Activated naive CD4-positive, alpha-beta T cell treated with anti-CD3 and anti-CD28 coated beads, Interleukin-2, amount 50 U/mL, for 72 hours (primary cell): ENCODE data around the gene ZCCHC7. TPM values are rescaled to one million over a fixed set of nuclear protein-coding genes. Genes with fewer than 3 reads are reported as not detected.

Experiments
- ATAC-seq, 2 donors: fragments of 150-1000 bp; cut with Tn5 transposase; 2 replicates each; pipeline ENCODE4 v1.10.0; 2021; ENCODE audit warnings: mild to moderate bottlenecking in 2 of 2, moderate library complexity in 2 of 2
- DNase-seq, 2 donors: peaks; one replicate each; pipeline ENCODE4 v3.0.0; 2021 to 2022; ENCODE audit warnings: low spot score in 2 of 2
- H3K27ac Mint-ChIP-seq, 2 donors: one replicate each; pipeline ENCODE4 v1.8.0; 2022; ENCODE audit warnings: mild to moderate bottlenecking in 2 of 2, mixed read lengths in 2 of 2
- H3K36me3 Mint-ChIP-seq, 2 donors: one replicate each; pipeline ENCODE4 v1.8.0; 2022; ENCODE audit warnings: mixed read lengths in 2 of 2
- H3K9me3 Mint-ChIP-seq, 2 donors: one replicate each; pipeline ENCODE4 v1.8.0; 2022; ENCODE audit warnings: mixed read lengths in 2 of 2
- total RNA-seq, 2 donors: library from RNA; stranded (reverse); gene quantifications; one replicate each; pipeline ENCODE4 v1.2.3, GENCODE V29; 2022

The ZCCHC7 gene
- total RNA-seq, 2 donors from 2014 or later = 25.1 to 29.1 TPM

GRCh38 chr9:37210737-37211523, 90.6 kb downstream of the ZCCHC7 start:
- Mint-ChIP-seq H3K27ac (no peak overlapping the region), H3K36me3 (peaks cover 12 to 23% of the 10 kb centered on the region in 2 donors), H3K9me3 (no peaks in the 10 kb centered on the region)
- ATAC-seq (peak; percentile 55 to 76), DNase-seq (no peak)

DNA sequence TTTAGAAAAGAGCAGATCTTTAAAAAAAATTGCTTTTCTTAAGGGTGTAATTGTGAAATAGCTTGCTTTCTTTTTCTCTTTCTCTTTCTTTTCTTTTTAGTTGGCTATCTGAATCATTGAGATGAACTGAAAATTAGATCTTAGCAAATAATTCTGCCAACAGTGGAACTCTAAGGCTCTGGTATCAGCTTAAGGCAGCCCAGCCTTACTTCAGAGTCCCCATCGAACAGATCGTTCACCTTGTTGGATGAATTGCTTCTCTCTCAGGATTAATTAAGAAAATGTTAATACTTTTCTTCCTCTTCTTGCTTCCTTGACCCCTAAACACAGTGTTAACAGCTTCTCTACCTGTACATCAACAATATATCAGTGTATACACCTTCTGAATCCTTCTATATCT, 92.1 kb downstream of the ZCCHC7 start:
- Mint-ChIP-seq H3K9me3 (no peaks in the 10 kb centered on the region), H3K36me3 (peaks cover 6 to 8% of the 10 kb centered on the region in 2 donors), H3K27ac (no peak overlapping the region)
- ATAC-seq (no peak), DNase-seq (no peak)

- H3K27ac Mint-ChIP-seq = no peak overlapping the region
- no peaks in the 10 kb centered on the region for H3K36me3 Mint-ChIP-seq
- DNase-seq (no peak), ATAC-seq (no peak)
- H3K9me3 Mint-ChIP-seq = no peaks in the 10 kb centered on the region
Measured at GRCh38 chr9:37215381-37215780, 95.0 kb downstream of the ZCCHC7 start.

DNA sequence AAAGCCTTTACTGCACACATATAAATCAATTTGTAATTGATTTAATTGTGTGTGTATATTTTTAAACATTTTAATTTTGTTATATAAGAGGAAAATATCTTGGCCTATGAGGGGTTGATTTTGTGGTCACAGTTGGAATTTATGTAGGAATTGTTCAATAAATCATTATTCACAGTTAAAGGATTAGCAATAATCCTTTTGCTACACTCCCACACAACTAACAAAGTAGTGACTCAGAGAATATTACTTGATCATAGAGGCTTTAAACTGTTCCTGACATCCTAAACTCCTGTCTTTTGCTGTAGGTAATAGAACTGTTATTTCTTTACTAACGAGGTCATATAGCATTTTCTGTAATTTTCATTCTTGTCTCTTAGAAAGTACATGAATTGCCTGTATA, 95.5 kb downstream of the ZCCHC7 start:
- DNase-seq = no peak
- Mint-ChIP-seq H3K27ac (no peak overlapping the region), H3K36me3 (no peaks in the 10 kb centered on the region), H3K9me3 (no peaks in the 10 kb centered on the region)
- no peak for ATAC-seq

GRCh38 chr9:37217161-37217560, 96.8 kb downstream of the ZCCHC7 start:
- Mint-ChIP-seq H3K9me3 (peaks cover 0 to 4% of the 10 kb centered on the region in 2 donors), H3K36me3 (peaks cover 0 to 9% of the 10 kb centered on the region in 2 donors), H3K27ac (no peak overlapping the region)
- DNase-seq = no peak
- no peak for ATAC-seq

- no peak for DNase-seq
- no peak overlapping the region for H3K27ac Mint-ChIP-seq
- no peak for ATAC-seq
- H3K9me3 Mint-ChIP-seq = peaks cover 0 to 4% of the 10 kb centered on the region in 2 donors
- peaks cover 0 to 9% of the 10 kb centered on the region in 2 donors for H3K36me3 Mint-ChIP-seq
Measured at GRCh38 chr9:37218800-37219425, 98.5 kb downstream of the ZCCHC7 start.

- Mint-ChIP-seq H3K9me3 (peaks cover 0 to 4% of the 10 kb centered on the region in 2 donors), H3K27ac (peak overlapping the region in 1 of 2 donors; percentile 3)
- peak in 1 of 2 donors; percentile 24 for ATAC-seq
Measured at GRCh38 chr9:37220971-37221370, 100.6 kb downstream of the ZCCHC7 start.

DNA sequence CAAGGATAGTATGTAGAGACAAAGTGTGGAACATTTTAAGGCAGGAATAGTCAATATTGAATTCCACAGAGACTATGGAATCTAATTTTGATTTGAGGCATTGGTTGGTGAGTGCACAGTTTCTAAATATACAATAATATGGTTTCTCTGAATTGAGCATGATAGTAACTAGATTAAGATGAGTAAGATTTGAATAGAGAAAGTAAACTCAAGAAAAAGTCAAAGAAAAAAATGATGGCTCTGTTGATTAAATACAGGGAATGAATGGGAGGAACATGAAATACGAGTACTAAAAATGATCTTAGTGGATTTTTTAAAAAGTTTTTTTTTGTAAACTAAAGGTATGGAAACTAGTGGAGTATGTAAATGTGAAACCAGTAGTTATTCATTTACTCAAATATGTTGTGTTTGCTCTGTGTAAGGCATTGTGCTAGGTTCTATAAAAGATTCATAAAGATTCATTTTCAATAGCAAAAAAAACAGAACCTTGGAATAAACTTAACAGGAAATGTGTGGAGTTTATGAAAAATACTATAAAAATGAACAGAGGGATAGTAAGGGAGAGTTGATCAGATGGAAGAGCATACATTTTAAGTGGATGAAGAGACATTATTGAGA, 101.2 kb downstream of the ZCCHC7 start:
- Mint-ChIP-seq H3K27ac (peak overlapping the region in 1 of 2 donors; percentile 3), H3K9me3 (peaks cover 0 to 4% of the 10 kb centered on the region in 2 donors)
- peak in 1 of 2 donors; percentile 85 for ATAC-seq

More at GRCh38 chr9:37220971-37221370, 100.6 kb downstream of the ZCCHC7 start:
- H3K36me3 Mint-ChIP-seq = peaks cover 0 to 9% of the 10 kb centered on the region in 2 donors
- no peak for DNase-seq

GRCh38 chr9:37229455-37229854, 109.1 kb downstream of the ZCCHC7 start:
- no peak for ATAC-seq
- no peak for DNase-seq
- Mint-ChIP-seq H3K36me3 (peaks cover 0 to 12% of the 10 kb centered on the region in 2 donors), H3K27ac (no peak overlapping the region), H3K9me3 (no peaks in the 10 kb centered on the region)

More for the DNA sequence above, 101.2 kb downstream of the ZCCHC7 start:
- peaks cover 0 to 9% of the 10 kb centered on the region in 2 donors for H3K36me3 Mint-ChIP-seq
- no peak for DNase-seq

DNA sequence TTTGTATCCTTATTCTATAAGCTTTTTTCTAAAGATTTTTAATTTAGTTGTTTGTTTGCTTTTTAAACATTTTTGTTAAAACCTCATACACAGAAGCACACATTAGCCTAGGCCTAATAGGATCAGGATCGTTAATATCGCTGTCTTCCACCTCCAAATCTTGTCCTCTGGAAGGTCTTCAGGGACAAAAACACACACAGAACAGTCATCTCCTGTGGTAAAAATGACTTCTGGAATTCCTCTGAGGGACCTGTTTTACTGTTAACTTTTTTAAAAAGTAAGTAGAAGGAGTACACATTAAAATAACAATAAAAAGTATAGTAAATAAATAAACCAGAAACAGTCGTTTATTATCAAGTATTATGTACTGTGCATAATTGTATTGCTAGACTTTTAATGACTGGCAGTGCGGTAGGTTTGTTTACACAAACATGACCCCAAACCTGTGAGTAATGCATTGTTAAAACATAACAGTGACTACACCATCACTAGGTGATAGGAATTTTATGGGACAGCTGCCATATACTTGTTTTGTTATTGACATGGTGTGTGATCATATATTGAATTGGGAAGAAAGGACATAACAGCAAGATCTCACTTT, 109.6 kb downstream of the ZCCHC7 start:
- Mint-ChIP-seq H3K27ac (no peak overlapping the region), H3K9me3 (no peaks in the 10 kb centered on the region), H3K36me3 (peaks cover 0 to 12% of the 10 kb centered on the region in 2 donors)
- DNase-seq (no peak), ATAC-seq (no peak)

GRCh38 chr9:37236822-37237221, 116.4 kb downstream of the ZCCHC7 start:
- no peak for ATAC-seq
- H3K27ac Mint-ChIP-seq = no peak overlapping the region
- no peaks in the 10 kb centered on the region for H3K9me3 Mint-ChIP-seq

GRCh38 chr9:37238122-37238521, 117.7 kb downstream of the ZCCHC7 start:
- Mint-ChIP-seq H3K36me3 (peaks cover 0 to 24% of the 10 kb centered on the region in 2 donors), H3K9me3 (no peaks in the 10 kb centered on the region), H3K27ac (no peak overlapping the region)
- no peak for DNase-seq
- ATAC-seq = no peak

More at GRCh38 chr9:37236822-37237221, 116.4 kb downstream of the ZCCHC7 start:
- H3K36me3 Mint-ChIP-seq = peaks cover 0 to 24% of the 10 kb centered on the region in 2 donors
- DNase-seq = no peak

DNA sequence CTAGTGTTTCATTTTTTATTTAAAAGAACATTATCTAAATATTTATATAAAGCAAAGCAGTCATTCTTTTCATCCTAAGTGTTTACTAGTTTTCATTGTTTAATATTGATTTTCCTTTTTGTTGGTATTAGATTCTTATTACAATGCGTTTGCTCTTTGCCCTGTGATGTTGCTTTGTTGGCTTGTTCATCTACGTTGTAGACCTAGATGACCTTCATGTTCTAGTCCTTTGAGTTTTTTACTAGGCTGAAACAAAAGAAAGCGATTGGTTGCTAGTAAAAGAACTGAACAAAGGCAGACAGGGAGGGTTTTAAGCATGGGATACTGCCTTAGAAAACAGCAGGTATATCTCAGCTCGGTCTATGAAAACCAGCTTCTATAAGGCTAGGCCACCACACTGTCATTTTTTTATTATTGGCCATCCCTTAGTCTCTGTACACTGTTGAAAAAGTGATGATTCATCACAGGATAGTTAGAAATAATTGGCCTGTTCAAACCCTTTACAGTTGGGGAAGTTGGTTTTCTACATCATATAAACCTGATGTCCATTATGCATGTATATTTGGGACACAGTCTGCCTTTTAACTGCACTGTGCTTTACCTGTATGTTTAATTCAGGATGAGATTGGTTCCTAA, 119.0 kb downstream of the ZCCHC7 start:
- no peak overlapping the region for H3K27ac Mint-ChIP-seq
- no peak for DNase-seq
- H3K36me3 Mint-ChIP-seq = peaks cover 0 to 13% of the 10 kb centered on the region in 2 donors
- H3K9me3 Mint-ChIP-seq = no peaks in the 10 kb centered on the region
- ATAC-seq = no peak

DNA sequence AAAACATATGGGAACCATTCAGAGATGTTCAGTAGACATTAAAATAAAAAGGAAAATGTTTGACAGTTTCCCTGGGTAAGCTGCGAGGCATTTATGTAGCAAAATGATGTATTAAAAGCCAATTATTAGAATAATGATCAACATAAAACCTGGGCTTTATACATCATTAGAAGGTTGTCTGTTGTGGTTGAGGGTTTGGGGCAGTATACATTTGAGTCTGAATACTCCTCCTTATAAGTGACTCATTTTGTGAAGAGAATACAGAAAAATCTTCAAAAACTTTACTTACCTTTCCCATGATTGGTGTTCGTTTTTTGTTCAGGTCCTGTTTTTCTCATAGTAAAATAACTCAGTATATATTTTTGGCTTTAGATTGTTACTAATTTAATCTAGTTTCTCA, 119.5 kb downstream of the ZCCHC7 start:
- H3K36me3 Mint-ChIP-seq = peaks cover 0 to 12% of the 10 kb centered on the region in 2 donors
- no peaks in the 10 kb centered on the region for H3K9me3 Mint-ChIP-seq
- ATAC-seq (no peak), DNase-seq (no peak)
- H3K27ac Mint-ChIP-seq = no peak overlapping the region

DNA sequence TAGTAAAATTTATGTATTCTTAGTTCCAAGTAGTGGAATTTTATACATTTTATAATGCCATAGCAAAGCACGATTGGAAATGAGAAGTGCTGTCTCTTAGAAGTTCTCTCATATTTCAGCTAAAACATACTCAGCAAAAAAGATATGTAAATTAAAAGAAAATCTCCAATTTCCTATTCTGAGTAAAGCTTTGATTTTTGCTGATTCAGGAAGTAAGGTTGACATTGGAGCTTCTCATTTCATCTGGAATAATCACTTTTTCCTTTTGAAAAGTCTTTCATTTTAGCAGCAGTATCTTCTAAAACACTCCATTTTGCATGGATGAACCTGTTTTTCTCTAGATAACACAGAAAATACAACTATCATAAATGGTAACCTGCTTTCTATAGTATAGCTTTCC, 121.0 kb downstream of the ZCCHC7 start:
- peaks cover 0 to 8% of the 10 kb centered on the region in 2 donors for H3K36me3 Mint-ChIP-seq

DNA sequence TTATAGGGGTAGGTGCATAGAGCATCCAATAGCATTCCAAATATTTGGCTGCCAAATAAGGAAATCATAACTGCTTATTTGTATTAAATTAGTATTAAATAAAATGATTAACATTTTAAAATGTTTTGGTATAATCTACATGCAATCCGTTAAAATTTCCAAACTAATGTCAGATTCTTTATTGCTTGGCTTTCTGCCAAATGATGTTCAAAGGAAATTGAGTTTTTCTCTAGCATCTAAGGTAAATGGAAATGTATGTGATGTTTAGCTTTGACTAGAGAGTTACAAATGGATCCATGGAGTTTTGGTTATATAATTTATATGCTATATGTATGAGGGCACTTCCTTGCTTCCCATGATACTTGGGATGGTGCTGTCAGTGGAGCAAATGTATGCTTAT, 121.7 kb downstream of the ZCCHC7 start:
- Mint-ChIP-seq H3K27ac (no peak overlapping the region), H3K36me3 (peaks cover 0 to under 1% of the 10 kb centered on the region in 2 donors), H3K9me3 (no peaks in the 10 kb centered on the region)
- DNase-seq = no peak
- no peak for ATAC-seq

More for the DNA sequence above, 121.0 kb downstream of the ZCCHC7 start:
- no peak for ATAC-seq
- Mint-ChIP-seq H3K27ac (no peak overlapping the region), H3K9me3 (no peaks in the 10 kb centered on the region)
- DNase-seq = no peak
